Keratinocyte (primary cell): ENCODE data around the gene NPIPA5. TPM values are rescaled to one million over a fixed set of nuclear protein-coding genes. Genes with fewer than 3 reads are reported as not detected.

Experiments used
- DNase-seq: peaks from one replicate; pipeline ENCODE4 v3.0.0-alpha.2; 2011; ENCODE audit warnings: low read depth, missing footprints, low spot score
- FAIRE-seq: peaks from 2 replicates; lab custom pipeline; 2011; peaks lifted over from hg19 to GRCh38; lab: Jason Lieb, UNC
- H2AFZ ChIP-seq: 2 replicates; pipeline ENCODE4 v1.6.0; 2012; ENCODE audit warnings: low read length, control low read depth, inconsistent platforms; ENCODE audit not compliant: control insufficient read depth
- H3K27ac ChIP-seq: 2 replicates; pipeline ENCODE4 v1.5.1; 2011; ENCODE audit warnings: low read length; ENCODE audit not compliant: control insufficient read depth, insufficient read depth
- H3K27me3 ChIP-seq: 3 replicates; pipeline ENCODE4 v1.6.0; 2011; ENCODE audit warnings: low read length; ENCODE audit not compliant: control insufficient read depth, insufficient read depth; ENCODE audit errors: extremely low read depth
- H3K36me3 ChIP-seq, 2 experiments: 2 replicates in 1 of 2; 3 replicates in 1 of 2; pipeline ENCODE4 v1.5.1; 2011; ENCODE audit warnings: low read length in 2 of 2, mild to moderate bottlenecking in 1 of 2; ENCODE audit not compliant: control insufficient read depth in 2 of 2, insufficient read depth in 2 of 2; ENCODE audit errors: extremely low read depth in 1 of 2
- H3K4me1 ChIP-seq: 3 replicates; pipeline ENCODE4 v1.5.1; 2011; ENCODE audit warnings: low read length; ENCODE audit not compliant: control insufficient read depth, insufficient read depth; ENCODE audit errors: extremely low read depth
- H3K4me2 ChIP-seq: 3 replicates; pipeline ENCODE4 v1.6.0; 2011; ENCODE audit warnings: low read depth, low read length; ENCODE audit not compliant: control insufficient read depth, insufficient read depth; ENCODE audit errors: extremely low read depth
- H3K4me3 ChIP-seq, 3 experiments: fragments of 200-600 bp in 1 of 3; sonication (generic) in 1 of 3; 2 replicates in 2 of 3; 3 replicates in 1 of 3; pipeline ENCODE4 v1.5.1; 2011 to 2016; ENCODE audit warnings: low read length in 3 of 3, mild to moderate bottlenecking in 3 of 3, control low read depth in 2 of 3, inconsistent platforms in 1 of 3, low read depth in 1 of 3, mixed read lengths in 1 of 3, mixed run types in 1 of 3, moderate library complexity in 1 of 3; ENCODE audit not compliant: control insufficient read depth in 2 of 3, insufficient read depth in 2 of 3; ENCODE audit errors: extremely low read depth in 1 of 3
- H3K79me2 ChIP-seq: 2 replicates; pipeline ENCODE4 v1.6.0; 2012; ENCODE audit warnings: low read length; ENCODE audit not compliant: control insufficient read depth, insufficient read depth
- H3K9ac ChIP-seq: 3 replicates; pipeline ENCODE4 v1.6.0; 2011; ENCODE audit warnings: low read length; ENCODE audit not compliant: control insufficient read depth, insufficient read depth; ENCODE audit errors: extremely low read depth
- H3K9me1 ChIP-seq: 3 replicates; pipeline ENCODE4 v1.6.0; 2011; ENCODE audit warnings: low read length; ENCODE audit not compliant: control insufficient read depth, insufficient read depth; ENCODE audit errors: extremely low read depth
- H3K9me3 ChIP-seq: 2 replicates; pipeline ENCODE4 v1.5.1; 2012; ENCODE audit warnings: low read depth, low read length; ENCODE audit not compliant: control insufficient read depth
- H4K20me1 ChIP-seq: 3 replicates; pipeline ENCODE4 v1.6.0; 2011; ENCODE audit warnings: low read length; ENCODE audit not compliant: control insufficient read depth, insufficient read depth; ENCODE audit errors: extremely low read depth
- EZH2 ChIP-seq: IDR thresholded peaks from one replicate; pipeline ENCODE4 v1.6.1; 2012; ENCODE audit warnings: inconsistent platforms, mild to moderate bottlenecking, low read length, moderate library complexity
- dilution Hi-C: fragments of 300-500 bp; cut with MboI; formaldehyde crosslinking; loops from one replicate; pipeline ENCODE4 v1.7.0; 2020; ENCODE audit warnings: low sequenced_read_pairs; ENCODE audit not compliant: extremely low pct_ligation_motif_present
- polyA plus RNA-seq, 5 experiments: library from polyadenylated mRNA; depleted of rRNA in 3 of 5; stranded (reverse) in 3 of 5; stranded (forward) in 1 of 5; unstranded in 1 of 5; fragments of >200 nt; gene quantifications; 1 replicate in 1 of 5; 2 replicates in 3 of 5; 3 replicates in 1 of 5; pipeline versions ENCODE4 v1.2.1 to v1.2.3, GENCODE V29; 2011 to 2012; ENCODE audit warnings: missing spikeins in 2 of 5, low read depth in 1 of 5, low replicate concordance in 1 of 5
- TF ChIP-seq, protein P1 (sequence below), 3 experiments: IDR thresholded peaks in 1 of 3; conservative IDR thresholded peaks in 1 of 3; optimal IDR thresholded peaks in 1 of 3; 2 replicates in 2 of 3; 3 replicates in 1 of 3; pipeline versions ENCODE3 to v1.5.1; 2011; ENCODE audit warnings: low read length in 3 of 3, mild to moderate bottlenecking in 3 of 3, moderate library complexity in 2 of 3, control low read depth in 1 of 3, inconsistent platforms in 1 of 3; ENCODE audit not compliant: insufficient read depth in 2 of 3; ENCODE audit errors: extremely low read depth in 1 of 3

NPIPA5 gene
- polyA plus RNA-seq, 1 donor (not counting 4 experiments of a cell fraction or from before 2014, with no cell fraction given): 9.4 TPM

DNA sequence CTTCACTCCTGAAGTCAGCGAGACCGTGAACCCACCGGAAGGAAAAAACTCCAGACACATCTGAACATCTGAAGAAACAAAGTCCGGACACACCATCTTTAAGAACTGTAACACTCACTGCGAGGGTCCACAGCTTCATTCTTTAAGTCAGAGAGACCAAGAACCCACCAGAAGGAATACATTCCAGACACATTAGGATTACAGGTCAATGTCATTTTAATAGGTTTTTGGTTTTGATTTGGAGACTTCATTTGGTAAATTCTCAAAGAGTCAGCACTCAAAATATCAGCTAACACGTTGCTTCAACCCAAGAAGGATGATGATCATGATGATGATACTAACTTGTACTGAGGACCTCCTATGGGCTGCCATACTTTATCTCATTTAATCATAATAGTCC is 48.7 kb upstream of the NPIPA5 start:
- FAIRE-seq (no peak), DNase-seq (no peak)
- Histone ChIP-seq H3K4me2 (no peak overlapping the region), H3K9me3 (no peaks in the 10 kb centered on the region), H3K9me1 (no peaks in the 10 kb centered on the region), H3K27ac (no peak overlapping the region), H3K36me3 (no peaks in the 10 kb centered on the region), H2AFZ (no peak overlapping the region), H3K9ac (no peak overlapping the region), H4K20me1 (no peaks in the 10 kb centered on the region), H3K4me3 (no peak overlapping the region), H3K79me2 (no peaks in the 10 kb centered on the region), H3K4me1 (no peaks in the 10 kb centered on the region), H3K27me3 (no peaks in the 10 kb centered on the region)
- TF ChIP-seq, protein P1, sequence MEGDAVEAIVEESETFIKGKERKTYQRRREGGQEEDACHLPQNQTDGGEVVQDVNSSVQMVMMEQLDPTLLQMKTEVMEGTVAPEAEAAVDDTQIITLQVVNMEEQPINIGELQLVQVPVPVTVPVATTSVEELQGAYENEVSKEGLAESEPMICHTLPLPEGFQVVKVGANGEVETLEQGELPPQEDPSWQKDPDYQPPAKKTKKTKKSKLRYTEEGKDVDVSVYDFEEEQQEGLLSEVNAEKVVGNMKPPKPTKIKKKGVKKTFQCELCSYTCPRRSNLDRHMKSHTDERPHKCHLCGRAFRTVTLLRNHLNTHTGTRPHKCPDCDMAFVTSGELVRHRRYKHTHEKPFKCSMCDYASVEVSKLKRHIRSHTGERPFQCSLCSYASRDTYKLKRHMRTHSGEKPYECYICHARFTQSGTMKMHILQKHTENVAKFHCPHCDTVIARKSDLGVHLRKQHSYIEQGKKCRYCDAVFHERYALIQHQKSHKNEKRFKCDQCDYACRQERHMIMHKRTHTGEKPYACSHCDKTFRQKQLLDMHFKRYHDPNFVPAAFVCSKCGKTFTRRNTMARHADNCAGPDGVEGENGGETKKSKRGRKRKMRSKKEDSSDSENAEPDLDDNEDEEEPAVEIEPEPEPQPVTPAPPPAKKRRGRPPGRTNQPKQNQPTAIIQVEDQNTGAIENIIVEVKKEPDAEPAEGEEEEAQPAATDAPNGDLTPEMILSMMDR (optimal IDR thresholded peaks at IDR 0.05 in 1 of 3, IDR thresholded peaks at IDR 0.05 in 1 of 3, conservative IDR thresholded peaks at IDR 0.05 in 1 of 3; ENCODE audit: extremely low read depth in 1 of 3, insufficient read depth in 2 of 3, low read length in 3 of 3): no peak
- no peak for TF ChIP-seq EZH2
- dilution Hi-C loops: no loop called here

DNA sequence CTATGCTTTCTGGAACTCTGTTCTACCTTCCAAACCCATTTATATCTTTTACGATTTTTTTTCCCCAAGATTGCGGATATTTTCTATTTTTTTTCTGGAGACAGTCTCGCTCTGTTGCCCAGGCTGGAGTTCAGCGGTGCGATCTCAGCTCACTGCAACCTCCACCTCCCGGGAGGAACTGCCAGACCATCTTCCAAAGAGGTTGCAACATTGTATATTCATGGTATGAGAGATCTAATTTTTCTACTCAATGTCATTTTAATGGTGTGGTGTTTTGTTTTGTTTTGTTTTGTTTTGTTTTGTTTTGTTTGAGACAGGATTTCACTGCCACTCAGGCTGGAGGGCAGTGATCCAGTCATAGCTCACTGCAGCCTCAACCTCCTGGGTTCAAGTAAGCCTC is 47.8 kb upstream of the NPIPA5 start:
- no peak overlapping the region for H3K4me2 ChIP-seq
- H3K9me1 ChIP-seq: no peaks in the 10 kb centered on the region
- H3K9ac ChIP-seq: no peak overlapping the region
- FAIRE-seq (no peak), DNase-seq (no peak)
- no peak overlapping the region for H3K4me3 ChIP-seq
- no peaks in the 10 kb centered on the region for H4K20me1 ChIP-seq
- dilution Hi-C loops: no loop called here
- H3K4me1 ChIP-seq: no peaks in the 10 kb centered on the region
- no peak overlapping the region for H3K27ac ChIP-seq
- H3K9me3 ChIP-seq: no peaks in the 10 kb centered on the region
- TF ChIP-seq, protein P1 (optimal IDR thresholded peaks at IDR 0.05 in 1 of 3, IDR thresholded peaks at IDR 0.05 in 1 of 3, conservative IDR thresholded peaks at IDR 0.05 in 1 of 3; ENCODE audit: extremely low read depth in 1 of 3, insufficient read depth in 2 of 3, low read length in 3 of 3): no peak
- no peak for TF ChIP-seq EZH2
- H3K79me2 ChIP-seq: no peaks in the 10 kb centered on the region
- H3K36me3 ChIP-seq: no peaks in the 10 kb centered on the region
- no peaks in the 10 kb centered on the region for H3K27me3 ChIP-seq
- no peak overlapping the region for H2AFZ ChIP-seq
